SK-N-SH (cell line): ENCODE results near the gene G3BP1.

Experiments used
- ELF1 ChIP-seq: IDR thresholded peaks from 2 replicates; pipeline ENCODE4 v1.4.0; 2012
- EZH2phosphoT487 ChIP-seq: fragments of 200-600 bp; sonication (generic); IDR thresholded peaks from 2 replicates; pipeline ENCODE4 v1.6.1; 2017; ENCODE audit warnings: low read depth, mixed run types, mild to moderate bottlenecking, antibody characterized with exemption, moderate library complexity, borderline replicate concordance
- GATA2 ChIP-seq: sonication (generic); formaldehyde crosslinking; IDR thresholded peaks from 2 replicates; pipeline ENCODE4 v1.5.0; 2020; ENCODE audit warnings: mild to moderate bottlenecking, missing genetic modification reagents
- JUND ChIP-seq: IDR thresholded peaks from 2 replicates; pipeline ENCODE4 v1.4.0; 2012
- POLR2AphosphoS5 ChIP-seq: IDR thresholded peaks from 2 replicates; pipeline ENCODE4 v1.6.1; 2012; ENCODE audit warnings: low read depth, low read length
- RAD21 ChIP-seq: IDR thresholded peaks from 2 replicates; pipeline ENCODE4 v1.6.1; 2012; ENCODE audit warnings: mild to moderate bottlenecking, low read length
- TF ChIP-seq, protein P1 (sequence below): fragments of 200-600 bp; sonication (generic); IDR thresholded peaks from 2 replicates; pipeline ENCODE4 v1.6.1; 2017; ENCODE audit warnings: antibody characterized with exemption, mild to moderate bottlenecking, moderate library complexity
- TF ChIP-seq, protein P2 (sequence below): fragments of 150-350 bp; IDR thresholded peaks from 2 replicates; pipeline ENCODE4 v1.6.1; 2016; ENCODE audit warnings: mild to moderate bottlenecking, low read depth, low read length
- TF ChIP-seq, protein P3 (sequence below): IDR thresholded peaks from 2 replicates; pipeline ENCODE4 v1.4.0; 2012; ENCODE audit warnings: low read depth, borderline replicate concordance

DNA sequence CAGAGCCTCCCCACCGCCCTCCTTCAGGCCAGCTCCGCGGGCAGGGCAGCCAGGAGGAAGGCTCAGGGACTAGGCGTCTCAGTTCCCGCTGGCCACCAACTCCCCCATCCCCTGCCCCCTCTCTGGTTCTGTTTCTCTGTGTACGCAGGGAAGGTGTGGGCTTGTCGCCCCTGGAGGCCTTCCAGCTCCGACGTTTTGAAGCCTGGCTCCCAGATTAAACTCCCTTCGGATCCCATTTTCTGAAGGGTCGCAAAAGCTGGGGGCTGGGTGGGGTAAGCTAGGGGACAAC, 13.7 kb upstream of the G3BP1 start:
- TF ChIP-seq JUND (no peak), POLR2AphosphoS5 (no peak), ELF1 (no peak), GATA2 (CRISPR knock-in tag) (no peak), RAD21 (no peak), EZH2phosphoT487 (no peak)
- TF ChIP-seq, protein P1, sequence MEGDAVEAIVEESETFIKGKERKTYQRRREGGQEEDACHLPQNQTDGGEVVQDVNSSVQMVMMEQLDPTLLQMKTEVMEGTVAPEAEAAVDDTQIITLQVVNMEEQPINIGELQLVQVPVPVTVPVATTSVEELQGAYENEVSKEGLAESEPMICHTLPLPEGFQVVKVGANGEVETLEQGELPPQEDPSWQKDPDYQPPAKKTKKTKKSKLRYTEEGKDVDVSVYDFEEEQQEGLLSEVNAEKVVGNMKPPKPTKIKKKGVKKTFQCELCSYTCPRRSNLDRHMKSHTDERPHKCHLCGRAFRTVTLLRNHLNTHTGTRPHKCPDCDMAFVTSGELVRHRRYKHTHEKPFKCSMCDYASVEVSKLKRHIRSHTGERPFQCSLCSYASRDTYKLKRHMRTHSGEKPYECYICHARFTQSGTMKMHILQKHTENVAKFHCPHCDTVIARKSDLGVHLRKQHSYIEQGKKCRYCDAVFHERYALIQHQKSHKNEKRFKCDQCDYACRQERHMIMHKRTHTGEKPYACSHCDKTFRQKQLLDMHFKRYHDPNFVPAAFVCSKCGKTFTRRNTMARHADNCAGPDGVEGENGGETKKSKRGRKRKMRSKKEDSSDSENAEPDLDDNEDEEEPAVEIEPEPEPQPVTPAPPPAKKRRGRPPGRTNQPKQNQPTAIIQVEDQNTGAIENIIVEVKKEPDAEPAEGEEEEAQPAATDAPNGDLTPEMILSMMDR: no peak
- TF ChIP-seq, protein P2, sequence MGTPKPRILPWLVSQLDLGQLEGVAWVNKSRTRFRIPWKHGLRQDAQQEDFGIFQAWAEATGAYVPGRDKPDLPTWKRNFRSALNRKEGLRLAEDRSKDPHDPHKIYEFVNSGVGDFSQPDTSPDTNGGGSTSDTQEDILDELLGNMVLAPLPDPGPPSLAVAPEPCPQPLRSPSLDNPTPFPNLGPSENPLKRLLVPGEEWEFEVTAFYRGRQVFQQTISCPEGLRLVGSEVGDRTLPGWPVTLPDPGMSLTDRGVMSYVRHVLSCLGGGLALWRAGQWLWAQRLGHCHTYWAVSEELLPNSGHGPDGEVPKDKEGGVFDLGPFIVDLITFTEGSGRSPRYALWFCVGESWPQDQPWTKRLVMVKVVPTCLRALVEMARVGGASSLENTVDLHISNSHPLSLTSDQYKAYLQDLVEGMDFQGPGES: no peak
- TF ChIP-seq, protein P3, sequence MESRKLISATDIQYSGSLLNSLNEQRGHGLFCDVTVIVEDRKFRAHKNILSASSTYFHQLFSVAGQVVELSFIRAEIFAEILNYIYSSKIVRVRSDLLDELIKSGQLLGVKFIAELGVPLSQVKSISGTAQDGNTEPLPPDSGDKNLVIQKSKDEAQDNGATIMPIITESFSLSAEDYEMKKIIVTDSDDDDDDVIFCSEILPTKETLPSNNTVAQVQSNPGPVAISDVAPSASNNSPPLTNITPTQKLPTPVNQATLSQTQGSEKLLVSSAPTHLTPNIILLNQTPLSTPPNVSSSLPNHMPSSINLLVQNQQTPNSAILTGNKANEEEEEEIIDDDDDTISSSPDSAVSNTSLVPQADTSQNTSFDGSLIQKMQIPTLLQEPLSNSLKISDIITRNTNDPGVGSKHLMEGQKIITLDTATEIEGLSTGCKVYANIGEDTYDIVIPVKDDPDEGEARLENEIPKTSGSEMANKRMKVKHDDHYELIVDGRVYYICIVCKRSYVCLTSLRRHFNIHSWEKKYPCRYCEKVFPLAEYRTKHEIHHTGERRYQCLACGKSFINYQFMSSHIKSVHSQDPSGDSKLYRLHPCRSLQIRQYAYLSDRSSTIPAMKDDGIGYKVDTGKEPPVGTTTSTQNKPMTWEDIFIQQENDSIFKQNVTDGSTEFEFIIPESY: no peak
